Measurements from ENCODE around the gene PKLR.

PKLR gene

GRCh38 chr1:155282488-155283091, 18.6 kb downstream of the PKLR start:
- no peak for DNase-seq

- DNase-seq, result no peak
Observed at GRCh38 chr1:155279268-155279667, 22.0 kb downstream of the PKLR start.

- no peak for DNase-seq
Observed at GRCh38 chr1:155278689-155279160, 22.5 kb downstream of the PKLR start.

GRCh38 chr1:155277902-155278688, 23.1 kb downstream of the PKLR start:
- peak; percentile 79 for DNase-seq

GRCh38 chr1:155277070-155277901, 24.0 kb downstream of the PKLR start, which contains the start of gene HCN3:
HCN3 (plus strand) TSS chr1:155277463; CDS start chr1:155277591, 128 bp downstream.
- peak; percentile 97 for DNase-seq

- DNase-seq, result peak; percentile 98
Observed at GRCh38 chr1:155273343-155274245, 27.6 kb downstream of the PKLR start, which contains the start of gene CLK2. CLK2 (minus strand) TSS chr1:155273504; CDS start chr1:155270977, 2,527 bp downstream.

GRCh38 chr1:155272466-155273342, 28.5 kb downstream of the PKLR start:
- DNase-seq, result no peak

GRCh38 chr1:155269381-155269780, 31.9 kb downstream of the PKLR start:
- no peak for DNase-seq

- no peak for DNase-seq
Observed at GRCh38 chr1:155268630-155269029, 32.6 kb downstream of the PKLR start.

GRCh38 chr1:155267373-155267772, 33.9 kb downstream of the PKLR start:
- no peak for DNase-seq

GRCh38 chr1:155266553-155266952, 34.7 kb downstream of the PKLR start:
- DNase-seq, result no peak

GRCh38 chr1:155263067-155263466, 38.2 kb downstream of the PKLR start:
- DNase-seq, result no peak

GRCh38 chr1:155261852-155262673, 39.2 kb downstream of the PKLR start, which contains the start of gene SCAMP3:
SCAMP3 (minus strand) TSS chr1:155262360; CDS start chr1:155262151, 209 bp downstream.
- peak; percentile 99 for DNase-seq

GRCh38 chr1:155261493-155261851, 39.8 kb downstream of the PKLR start:
- DNase-seq, result no peak

- no peak for DNase-seq
Observed at GRCh38 chr1:155260276-155260675, 41.0 kb downstream of the PKLR start.

GRCh38 chr1:155256058-155256852, 45.0 kb downstream of the PKLR start:
- no peak for DNase-seq

- DNase-seq, result peak; percentile 79
Observed at GRCh38 chr1:155255243-155256007, 45.8 kb downstream of the PKLR start, which contains the start of gene ENTREP3. ENTREP3 (minus strand) TSS chr1:155255483; CDS start chr1:155254877, 606 bp downstream.

- no peak for DNase-seq
Observed at GRCh38 chr1:155254714-155255242, 46.5 kb downstream of the PKLR start.

Data from DMS153 (cell line).